ENCODE measurements around the gene CCNL2.
"Not testable (repeated sequence)": the region's sequence is repeated elsewhere in the genome, so short reads cannot be mapped to it uniquely, and the experiment has no call there.

CCNL2 gene

GRCh38 chr1:1419363-1419812 is 20.3 kb upstream of the CCNL2 start:
- no peak for DNase-seq
- TF ChIP-seq GATA1 (IDR thresholded peaks at IDR 0.05; ENCODE audit: low read depth, low read length) (no peak), POLR2A (IDR thresholded peaks at IDR 0.05; ENCODE audit: low read length) (no peak)

- TF ChIP-seq GATA1 (IDR thresholded peaks at IDR 0.05; ENCODE audit: low read depth, low read length): no peak
- TF ChIP-seq POLR2A (IDR thresholded peaks at IDR 0.05; ENCODE audit: low read length): no peak
- no peak for DNase-seq
Observed at GRCh38 chr1:1418464-1419362, 19.6 kb upstream of the CCNL2 start.

GRCh38 chr1:1417825-1418463 is 18.8 kb upstream of the CCNL2 start:
- not testable (repeated sequence) for DNase-seq

GRCh38 chr1:1417396-1417795 is 18.3 kb upstream of the CCNL2 start:
- not testable (repeated sequence) for DNase-seq

GRCh38 chr1:1415751-1416150 is 16.6 kb upstream of the CCNL2 start:
- DNase-seq: no peak
- no peak for TF ChIP-seq POLR2A (IDR thresholded peaks at IDR 0.05; ENCODE audit: low read length)
- TF ChIP-seq GATA1 (IDR thresholded peaks at IDR 0.05; ENCODE audit: low read depth, low read length): no peak

GRCh38 chr1:1412311-1412902 is 13.3 kb upstream of the CCNL2 start:
- not testable (repeated sequence) for DNase-seq

- no peak for TF ChIP-seq GATA1 (IDR thresholded peaks at IDR 0.05; ENCODE audit: low read depth, low read length)
- TF ChIP-seq POLR2A (IDR thresholded peaks at IDR 0.05; ENCODE audit: low read length): no peak
- DNase-seq: no peak
Observed at GRCh38 chr1:1411626-1412025, 12.5 kb upstream of the CCNL2 start.

GRCh38 chr1:1410238-1410637 is 11.1 kb upstream of the CCNL2 start:
- not testable (repeated sequence) for DNase-seq

- TF ChIP-seq POLR2A (IDR thresholded peaks at IDR 0.05; ENCODE audit: low read length): no peak
- no peak for TF ChIP-seq GATA1 (IDR thresholded peaks at IDR 0.05; ENCODE audit: low read depth, low read length)
- DNase-seq: peak; percentile 70 to 75
Observed at GRCh38 chr1:1407636-1408318, 8.6 kb upstream of the CCNL2 start.

GRCh38 chr1:1406821-1407635 is 7.9 kb upstream of the CCNL2 start, which contains the start of gene MRPL20:
Gene MRPL20 (minus strand): TSS chr1:1407293. CDS start chr1:1407217, 76 bp downstream.
- TF ChIP-seq POLR2A (IDR thresholded peaks at IDR 0.05; ENCODE audit: low read length) (peak; percentile 92), GATA1 (IDR thresholded peaks at IDR 0.05; ENCODE audit: low read depth, low read length) (no peak)
- peak; percentile 95 for DNase-seq

GRCh38 chr1:1406101-1406820 is 7.1 kb upstream of the CCNL2 start:
- TF ChIP-seq POLR2A (IDR thresholded peaks at IDR 0.05; ENCODE audit: low read length): no peak
- peak; percentile 48 to 49 for DNase-seq

GRCh38 chr1:1403653-1404052 is 4.5 kb upstream of the CCNL2 start:
- TF ChIP-seq POLR2A (IDR thresholded peaks at IDR 0.05; ENCODE audit: low read length): peak; percentile 19
- TF ChIP-seq GATA1 (IDR thresholded peaks at IDR 0.05; ENCODE audit: low read depth, low read length): no peak
- no peak for DNase-seq

- DNase-seq: not testable (repeated sequence)
Observed at GRCh38 chr1:1402901-1403392, 3.8 kb upstream of the CCNL2 start.
